ENCODE measurements around the gene LARGE1. TPM values are rescaled to one million over a fixed set of nuclear protein-coding genes. Genes with fewer than 3 reads are reported as not detected.

LARGE1 gene
- total and polyA plus RNA-seq, 2 experiments from 2014 or later, result 1.5 to 12.8 TPM

DNA sequence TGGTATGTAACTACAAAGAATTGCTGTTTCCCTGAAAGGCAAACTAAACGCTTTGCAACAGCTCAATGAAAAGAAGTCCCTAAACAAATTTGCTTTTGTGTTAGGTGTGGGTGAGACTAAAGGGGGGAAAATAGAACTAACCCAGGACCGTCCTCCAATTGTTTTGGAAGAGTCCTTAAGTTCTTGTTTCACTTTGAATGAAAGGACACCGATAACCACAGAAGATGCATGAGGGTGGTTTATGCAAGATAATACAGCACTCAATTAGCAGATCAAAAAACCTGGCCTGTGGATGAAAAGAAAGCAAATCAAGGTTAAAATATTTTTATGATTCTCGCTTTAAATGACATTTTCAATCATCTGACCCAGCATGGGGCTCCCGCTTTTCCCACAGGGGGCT lies 557.6 kb downstream of the LARGE1 start:
- Histone ChIP-seq H3K36me3 (ENCODE audit: low read depth) (no peaks in the 10 kb centered on the region), H3K9me3 (ENCODE audit: low read depth) (no peaks in the 10 kb centered on the region), H3K27ac (no peak overlapping the region), H3K9me2 (ENCODE audit: insufficient read depth) (no peaks in the 10 kb centered on the region), H3K4me3 (no peak overlapping the region), H3K79me2 (ENCODE audit: insufficient read depth) (no peaks in the 10 kb centered on the region), H2AFZ (no peak overlapping the region), H3K4me1 (ENCODE audit: insufficient read depth) (no peaks in the 10 kb centered on the region), H3K9ac (no peak overlapping the region), H4K20me1 (ENCODE audit: insufficient read depth) (no peaks in the 10 kb centered on the region), H3K27me3 (replicated peaks; ENCODE audit: insufficient read depth) (no peaks in the 10 kb centered on the region), H3F3A (ENCODE audit: insufficient read depth) (no peaks in the 10 kb centered on the region), H3K4me2 (ENCODE audit: unreplicated experiment) (no peak overlapping the region)
- WGBS, 2 experiments (ENCODE audit: low coverage in 1 of 2, low lambda C conversion rate in 2 of 2, missing lambda C conversion rate in 2 of 2), result 86 to 89% methylated on average over 5 of the region's 5 CpGs
- DNase-seq, result no peak
- in situ Hi-C loops (cut with MboI), result no loop called here
- TF ChIP-seq EZH2phosphoT487 (IDR thresholded peaks at IDR 0.05; ENCODE audit: insufficient read depth, low read depth) (no peak), EZH2 (IDR thresholded peaks at IDR 0.05; ENCODE audit: insufficient read depth, poor library complexity, severe bottlenecking) (no peak)

DNA sequence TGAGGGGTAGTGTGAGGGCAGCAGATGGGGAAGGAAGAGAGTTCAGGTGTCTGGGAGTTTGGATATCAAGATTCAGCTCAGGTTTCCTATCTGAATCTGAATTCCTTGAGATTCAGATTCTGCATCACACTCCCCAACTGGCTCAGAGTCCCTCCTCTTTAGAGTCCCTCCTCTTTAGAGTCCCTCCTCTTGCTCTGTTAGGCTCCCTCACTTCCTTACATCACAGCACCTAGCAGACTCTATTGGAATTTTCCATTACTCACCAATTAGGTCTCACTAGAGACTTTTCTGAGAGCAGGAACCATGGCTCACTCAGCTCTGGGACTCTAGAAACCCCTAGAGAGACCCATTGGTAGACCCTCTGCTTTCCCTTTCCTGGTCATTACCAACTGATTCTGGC lies 558.7 kb downstream of the LARGE1 start:
- TF ChIP-seq EZH2phosphoT487 (IDR thresholded peaks at IDR 0.05; ENCODE audit: insufficient read depth, low read depth) (no peak), EZH2 (IDR thresholded peaks at IDR 0.05; ENCODE audit: insufficient read depth, poor library complexity, severe bottlenecking) (no peak)
- no peak overlapping the region for H3K4me3 ChIP-seq
- H3K4me1 ChIP-seq (ENCODE audit: insufficient read depth), result no peaks in the 10 kb centered on the region
- H3K27ac ChIP-seq, result no peak overlapping the region
- H3K9me3 ChIP-seq (ENCODE audit: low read depth), result no peaks in the 10 kb centered on the region
- no peak overlapping the region for H3K9ac ChIP-seq
- no peak overlapping the region for H2AFZ ChIP-seq
- peak; percentile 59 for DNase-seq
- in situ Hi-C loops (cut with MboI), result no loop called here
- H3K27me3 ChIP-seq (replicated peaks; ENCODE audit: insufficient read depth), result no peaks in the 10 kb centered on the region
- H3F3A ChIP-seq (ENCODE audit: insufficient read depth), result no peaks in the 10 kb centered on the region
- H4K20me1 ChIP-seq (ENCODE audit: insufficient read depth), result no peaks in the 10 kb centered on the region
- H3K9me2 ChIP-seq (ENCODE audit: insufficient read depth), result no peaks in the 10 kb centered on the region
- H3K36me3 ChIP-seq (ENCODE audit: low read depth), result no peaks in the 10 kb centered on the region
- H3K79me2 ChIP-seq (ENCODE audit: insufficient read depth), result no peaks in the 10 kb centered on the region
- no peak overlapping the region for H3K4me2 ChIP-seq (ENCODE audit: unreplicated experiment)

DNA sequence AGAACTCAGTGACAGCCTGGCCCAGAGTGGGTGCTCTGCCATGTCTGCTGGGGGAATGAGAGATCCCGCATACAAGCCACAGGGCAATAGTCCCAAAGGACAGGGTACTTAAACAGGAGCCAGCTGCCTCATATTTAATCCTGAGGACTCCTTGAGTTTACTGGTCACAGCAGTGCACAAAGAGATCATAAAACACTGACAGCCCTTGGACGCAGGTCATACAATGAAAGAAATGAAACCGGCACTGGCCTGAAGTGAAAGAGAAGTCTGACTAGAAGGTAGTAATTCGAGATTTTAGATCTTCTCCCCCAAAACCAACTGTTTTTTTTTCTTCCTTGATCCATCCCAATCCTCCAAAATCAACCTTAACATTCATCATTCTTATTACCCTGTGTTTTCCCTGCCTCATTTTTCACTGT lies 562.3 kb downstream of the LARGE1 start:
- H3K27ac ChIP-seq, result no peak overlapping the region
- H3K9me2 ChIP-seq (ENCODE audit: insufficient read depth), result no peaks in the 10 kb centered on the region
- no peak overlapping the region for H2AFZ ChIP-seq
- H3K4me1 ChIP-seq (ENCODE audit: insufficient read depth), result peaks cover 11% of the 10 kb centered on the region
- no peak overlapping the region for H3K4me2 ChIP-seq (ENCODE audit: unreplicated experiment)
- in situ Hi-C loops (cut with MboI), result no loop called here
- H3K27me3 ChIP-seq (replicated peaks; ENCODE audit: insufficient read depth), result no peaks in the 10 kb centered on the region
- 71 to 83% methylated on average over 4 of the region's 4 CpGs for WGBS, 2 experiments (ENCODE audit: low coverage in 1 of 2, low lambda C conversion rate in 2 of 2, missing lambda C conversion rate in 2 of 2)
- H3K36me3 ChIP-seq (ENCODE audit: low read depth), result no peaks in the 10 kb centered on the region
- TF ChIP-seq EZH2phosphoT487 (IDR thresholded peaks at IDR 0.05; ENCODE audit: insufficient read depth, low read depth) (no peak), EZH2 (IDR thresholded peaks at IDR 0.05; ENCODE audit: insufficient read depth, poor library complexity, severe bottlenecking) (no peak)
- no peak for DNase-seq
- no peak overlapping the region for H3K4me3 ChIP-seq
- no peaks in the 10 kb centered on the region for H4K20me1 ChIP-seq (ENCODE audit: insufficient read depth)
- no peaks in the 10 kb centered on the region for H3F3A ChIP-seq (ENCODE audit: insufficient read depth)
- no peaks in the 10 kb centered on the region for H3K9me3 ChIP-seq (ENCODE audit: low read depth)
- H3K9ac ChIP-seq, result no peak overlapping the region
- no peaks in the 10 kb centered on the region for H3K79me2 ChIP-seq (ENCODE audit: insufficient read depth)

DNA sequence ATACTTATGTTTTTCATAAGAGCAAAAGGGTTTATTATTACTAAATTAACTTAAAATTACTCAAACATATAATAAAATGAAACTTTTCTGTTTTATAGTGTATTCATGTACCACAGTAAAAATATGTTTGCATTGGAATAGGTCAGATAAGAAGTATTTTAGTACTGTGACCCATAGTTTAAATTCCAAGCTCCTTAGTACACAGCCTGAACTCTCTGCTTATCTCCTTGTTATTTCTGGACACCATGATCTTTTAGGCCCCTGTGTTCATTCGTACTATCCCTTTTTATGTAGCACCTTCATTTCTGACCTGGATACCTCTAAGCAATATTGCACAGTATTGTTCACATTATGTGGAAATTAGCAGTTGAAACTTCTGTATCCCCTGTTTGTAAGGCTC lies 565.3 kb downstream of the LARGE1 start:
- no peaks in the 10 kb centered on the region for H3K9me2 ChIP-seq (ENCODE audit: insufficient read depth)
- H3K4me1 ChIP-seq (ENCODE audit: insufficient read depth), result peaks cover 11% of the 10 kb centered on the region
- no peaks in the 10 kb centered on the region for H4K20me1 ChIP-seq (ENCODE audit: insufficient read depth)
- no peaks in the 10 kb centered on the region for H3K27me3 ChIP-seq (replicated peaks; ENCODE audit: insufficient read depth)
- no peak overlapping the region for H3K4me2 ChIP-seq (ENCODE audit: unreplicated experiment)
- in situ Hi-C loops (cut with MboI), result no loop called here
- H3K27ac ChIP-seq, result no peak overlapping the region
- H3K36me3 ChIP-seq (ENCODE audit: low read depth), result no peaks in the 10 kb centered on the region
- no peak for TF ChIP-seq EZH2phosphoT487 (IDR thresholded peaks at IDR 0.05; ENCODE audit: insufficient read depth, low read depth)
- no peak for TF ChIP-seq EZH2 (IDR thresholded peaks at IDR 0.05; ENCODE audit: insufficient read depth, poor library complexity, severe bottlenecking)
- H2AFZ ChIP-seq, result no peak overlapping the region
- no peaks in the 10 kb centered on the region for H3K79me2 ChIP-seq (ENCODE audit: insufficient read depth)
- H3F3A ChIP-seq (ENCODE audit: insufficient read depth), result no peaks in the 10 kb centered on the region
- no peak overlapping the region for H3K9ac ChIP-seq
- DNase-seq, result peak; percentile 9
- no peaks in the 10 kb centered on the region for H3K9me3 ChIP-seq (ENCODE audit: low read depth)
- no peak overlapping the region for H3K4me3 ChIP-seq
- 85 to 95% methylated on average over 1 of the region's 1 CpG for WGBS, 2 experiments (ENCODE audit: low coverage in 1 of 2, low lambda C conversion rate in 2 of 2, missing lambda C conversion rate in 2 of 2)

DNA sequence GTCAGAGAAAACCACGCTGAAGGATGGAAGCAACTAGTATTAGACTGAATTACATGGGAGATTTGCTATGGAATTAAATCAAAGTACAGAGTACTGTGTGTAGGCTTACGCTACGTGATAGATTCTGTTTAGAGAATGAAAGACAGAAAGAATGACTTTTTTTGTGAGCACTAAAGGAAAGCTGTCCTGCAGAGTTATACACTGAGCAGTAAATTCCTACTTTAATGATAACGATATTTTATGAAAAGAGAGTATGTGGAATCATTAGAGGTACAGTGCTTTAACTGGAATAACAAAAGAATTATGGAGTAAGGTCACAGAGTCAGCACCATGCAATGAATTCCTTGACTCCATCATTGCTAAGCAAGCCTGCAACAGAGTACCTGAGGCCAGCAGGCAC lies 566.8 kb downstream of the LARGE1 start:
- Histone ChIP-seq H3K9me2 (ENCODE audit: insufficient read depth) (no peaks in the 10 kb centered on the region), H3K79me2 (ENCODE audit: insufficient read depth) (no peaks in the 10 kb centered on the region), H3K9ac (no peak overlapping the region), H3K36me3 (ENCODE audit: low read depth) (no peaks in the 10 kb centered on the region), H2AFZ (no peak overlapping the region), H3K9me3 (ENCODE audit: low read depth) (no peaks in the 10 kb centered on the region), H3K4me3 (no peak overlapping the region), H3F3A (ENCODE audit: insufficient read depth) (no peaks in the 10 kb centered on the region), H3K27me3 (replicated peaks; ENCODE audit: insufficient read depth) (no peaks in the 10 kb centered on the region), H4K20me1 (ENCODE audit: insufficient read depth) (no peaks in the 10 kb centered on the region), H3K27ac (no peak overlapping the region), H3K4me2 (ENCODE audit: unreplicated experiment) (no peak overlapping the region), H3K4me1 (ENCODE audit: insufficient read depth) (peaks cover 11% of the 10 kb centered on the region)
- 85 to 87% methylated on average over 4 of the region's 4 CpGs for WGBS, 2 experiments (ENCODE audit: low coverage in 1 of 2, low lambda C conversion rate in 2 of 2, missing lambda C conversion rate in 2 of 2)
- TF ChIP-seq EZH2 (IDR thresholded peaks at IDR 0.05; ENCODE audit: insufficient read depth, poor library complexity, severe bottlenecking) (no peak), EZH2phosphoT487 (IDR thresholded peaks at IDR 0.05; ENCODE audit: insufficient read depth, low read depth) (no peak)
- in situ Hi-C loops (cut with MboI), result no loop called here
- no peak for DNase-seq

All from GM23248 (cell line).